H9 (cell line): Measurements from ENCODE around the gene TFF1. TPM values are rescaled to one million over a fixed set of nuclear protein-coding genes. Genes with fewer than 3 reads are reported as not detected.

Source experiments
- DNase-seq: peaks from one replicate; pipeline ENCODE4 v3.0.0-alpha.2; 2017
- H2AFZ ChIP-seq: one replicate; pipeline ENCODE4 v1.6.1; 2013; ENCODE audit warnings: mild to moderate bottlenecking, low read length, control low read depth, moderate library complexity
- H2AK5ac ChIP-seq: 2 replicates; pipeline ENCODE4 v1.6.1; 2013; ENCODE audit warnings: low read length, control low read depth, mixed read lengths; ENCODE audit not compliant: insufficient read length
- H2BK120ac ChIP-seq: one replicate; pipeline ENCODE4 v1.6.1; 2013; ENCODE audit warnings: low read depth, mild to moderate bottlenecking, low read length, control low read depth, inconsistent platforms; ENCODE audit not compliant: poor library complexity, severe bottlenecking
- H2BK12ac ChIP-seq: 2 replicates; pipeline ENCODE4 v1.6.1; 2013; ENCODE audit warnings: low read length, control low read depth, mixed read lengths, low read depth; ENCODE audit not compliant: insufficient read length
- H2BK15ac ChIP-seq: 2 replicates; pipeline ENCODE4 v1.6.1; 2013; ENCODE audit warnings: low read depth, low read length, control low read depth
- H2BK20ac ChIP-seq: one replicate; pipeline ENCODE4 v1.6.1; 2013; ENCODE audit warnings: low read depth, mild to moderate bottlenecking, low read length, control low read depth, inconsistent platforms; ENCODE audit not compliant: poor library complexity, severe bottlenecking
- H2BK5ac ChIP-seq: 2 replicates; pipeline ENCODE4 v1.6.1; 2013; ENCODE audit warnings: low read length, control low read depth, mixed read lengths; ENCODE audit not compliant: insufficient read length
- H3K14ac ChIP-seq: 2 replicates; pipeline ENCODE4 v1.6.1; 2013; ENCODE audit warnings: low read length, control low read depth; ENCODE audit not compliant: insufficient read depth
- H3K18ac ChIP-seq: 2 replicates; pipeline ENCODE4 v1.6.1; 2013; ENCODE audit warnings: low read depth, mild to moderate bottlenecking, mixed read lengths, low read length, control low read depth; ENCODE audit not compliant: insufficient read length
- H3K23ac ChIP-seq: 2 replicates; pipeline ENCODE4 v1.6.1; 2013; ENCODE audit warnings: low read length, control low read depth, mixed read lengths, low read depth; ENCODE audit not compliant: insufficient read length
- H3K23me2 ChIP-seq: 2 replicates; pipeline ENCODE4 v1.6.1; 2013; ENCODE audit warnings: low read depth, mild to moderate bottlenecking, mixed read lengths, low read length, control low read depth; ENCODE audit not compliant: insufficient read length, poor library complexity, severe bottlenecking
- H3K27ac ChIP-seq: 2 replicates; pipeline ENCODE4 v1.5.1; 2013; ENCODE audit warnings: low read length, control low read depth, mixed read lengths, low read depth; ENCODE audit not compliant: insufficient read length
- H3K27me3 ChIP-seq: 2 replicates; pipeline ENCODE4 v1.6.1; 2013; ENCODE audit warnings: low read length, control low read depth, inconsistent platforms; ENCODE audit not compliant: insufficient read depth
- H3K4ac ChIP-seq: 2 replicates; pipeline ENCODE4 v1.6.1; 2013; ENCODE audit warnings: low read depth, mild to moderate bottlenecking, control low read depth, inconsistent platforms, low read length, moderate library complexity
- H3K4me1 ChIP-seq: 2 replicates; pipeline ENCODE4 v1.6.1; 2013; ENCODE audit warnings: low read length, control low read depth, inconsistent platforms; ENCODE audit not compliant: insufficient read depth
- H3K4me2 ChIP-seq: 2 replicates; pipeline ENCODE4 v1.6.1; 2013; ENCODE audit warnings: low read length, control low read depth, mixed read lengths; ENCODE audit not compliant: insufficient read length, insufficient read depth
- H3K56ac ChIP-seq: 2 replicates; pipeline ENCODE4 v1.6.1; 2013; ENCODE audit warnings: low read depth, mild to moderate bottlenecking, mixed read lengths, low read length, control low read depth; ENCODE audit not compliant: insufficient read length
- H3K79me1 ChIP-seq: 2 replicates; pipeline ENCODE4 v1.6.1; 2013; ENCODE audit warnings: low read depth, mild to moderate bottlenecking, moderate library complexity, low read length, control low read depth, inconsistent platforms; ENCODE audit not compliant: insufficient read depth, poor library complexity, severe bottlenecking
- H3K79me2 ChIP-seq: 2 replicates; pipeline ENCODE4 v1.6.1; 2013; ENCODE audit warnings: low read length, control low read depth, inconsistent platforms; ENCODE audit not compliant: insufficient read depth
- H3K9ac ChIP-seq: 2 replicates; pipeline ENCODE4 v1.6.1; 2013; ENCODE audit warnings: low read length, control low read depth, mixed read lengths; ENCODE audit not compliant: insufficient read length; ENCODE audit errors: extremely low read depth
- H3K9me3 ChIP-seq: one replicate; pipeline ENCODE4 v1.6.1; 2013; ENCODE audit warnings: low read depth, low read length, inconsistent platforms; ENCODE audit not compliant: control insufficient read depth
- H3T11ph ChIP-seq: one replicate; pipeline ENCODE4 v1.6.1; 2013; ENCODE audit warnings: mild to moderate bottlenecking, low read length, control low read depth, inconsistent platforms
- H4K20me1 ChIP-seq: one replicate; pipeline ENCODE4 v1.6.1; 2013; ENCODE audit not compliant: control insufficient read depth, insufficient read length, insufficient read depth
- H4K5ac ChIP-seq: 2 replicates; pipeline ENCODE4 v1.6.1; 2013; ENCODE audit warnings: low read depth, mild to moderate bottlenecking, mixed read lengths, low read length, control low read depth; ENCODE audit not compliant: insufficient read length
- H4K8ac ChIP-seq: replicated peaks from 2 replicates; pipeline ENCODE4 v1.6.1; 2013; ENCODE audit warnings: low read length, control low read depth, mixed read lengths, low read depth; ENCODE audit not compliant: insufficient read length
- H4K91ac ChIP-seq: 2 replicates; pipeline ENCODE4 v1.6.1; 2013; ENCODE audit warnings: low read depth, mild to moderate bottlenecking, moderate library complexity, mixed read lengths, low read length, control low read depth; ENCODE audit not compliant: insufficient read length
- H3K27ac Mint-ChIP-seq, 3 experiments: 2 replicates in 2 of 3; 3 replicates in 1 of 3; pipeline ENCODE4 v1.8.0; 2020 to 2021; ENCODE audit warnings: mixed read lengths in 3 of 3, mild to moderate bottlenecking in 1 of 3, moderate library complexity in 1 of 3
- H3K27me3 Mint-ChIP-seq: 2 replicates; pipeline ENCODE4 v1.8.0; 2021; ENCODE audit warnings: low read depth, mild to moderate bottlenecking, moderate library complexity, mixed read lengths
- H3K36me3 Mint-ChIP-seq, 3 experiments: 2 replicates in 2 of 3; 3 replicates in 1 of 3; pipeline ENCODE4 v1.8.0; 2020 to 2021; ENCODE audit warnings: low read depth in 3 of 3, mixed read lengths in 3 of 3; ENCODE audit not compliant: insufficient read depth in 1 of 3
- H3K4me1 Mint-ChIP-seq, 2 experiments: 2 replicates each; pipeline ENCODE4 v1.8.0; 2020; ENCODE audit warnings: mixed read lengths in 2 of 2
- H3K4me3 Mint-ChIP-seq, 2 experiments: 2 replicates in 1 of 2; 3 replicates in 1 of 2; pipeline ENCODE4 v1.8.0; 2020 to 2021; ENCODE audit warnings: mild to moderate bottlenecking in 2 of 2, mixed read lengths in 2 of 2, moderate library complexity in 1 of 2
- H3K9me3 Mint-ChIP-seq, 2 experiments: 2 replicates in 1 of 2; 3 replicates in 1 of 2; pipeline ENCODE4 v1.8.0; 2020; ENCODE audit warnings: mild to moderate bottlenecking in 2 of 2, mixed read lengths in 2 of 2, moderate library complexity in 1 of 2
- WGBS: extraction: QIAGEN DNeasy Blood & Tissue Kit; methylation state at CpG from one replicate; pipeline ENCODE4 v1.1.7; 2013; ENCODE audit warnings: missing lambda C conversion rate, low lambda C conversion rate, mixed read lengths; ENCODE audit not compliant: insufficient read length; ENCODE audit errors: extremely low coverage; 5-methylcytosine and 5-hydroxymethylcytosine counted together
- total RNA-seq: library from RNA; stranded (reverse); gene quantifications from 2 replicates; pipeline ENCODE4 v1.2.1, GENCODE V29; 2021
- TF ChIP-seq, protein P1 (sequence below): fragments of 200-600 bp; sonication (generic); conservative IDR thresholded peaks from 3 replicates; pipeline ENCODE4 v1.8.0; 2021; ENCODE audit warnings: antibody characterized with exemption, mild to moderate bottlenecking

Gene TFF1
- total RNA-seq, 1 experiment from 2014 or later = not detected

DNA sequence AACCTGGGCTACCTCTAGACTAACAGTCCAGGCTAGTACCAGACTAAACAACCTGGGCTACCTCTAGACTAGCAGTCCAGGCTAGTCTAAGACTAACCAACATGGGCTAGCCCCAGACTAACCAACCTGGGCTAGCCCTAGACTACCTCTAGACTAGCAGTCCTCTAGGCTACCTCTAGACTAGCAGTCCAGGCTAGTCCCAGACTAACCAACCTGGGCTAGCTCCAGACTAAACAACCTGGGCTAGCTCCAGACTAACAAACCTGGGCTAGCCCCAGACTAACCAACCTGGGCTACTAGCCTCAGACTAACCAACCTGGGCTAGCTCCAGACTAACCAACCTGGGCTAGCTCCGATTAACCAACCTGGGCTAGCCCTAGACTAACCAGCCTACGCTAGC is 17.6 kb downstream of the TFF1 start:
- no peak for DNase-seq
- Histone ChIP-seq H3K9ac (no peak overlapping the region), H3K56ac (no peak overlapping the region), H3K23ac (no peak overlapping the region), H3K27ac (no peak overlapping the region), H2AFZ (no peak overlapping the region), H2BK20ac (no peak overlapping the region), H2BK5ac (no peak overlapping the region), H4K8ac (no peak overlapping the region), H3K4ac (no peak overlapping the region), H3K9me3 (no peaks in the 10 kb centered on the region), H3K4me2 (no peak overlapping the region), H2BK15ac (no peak overlapping the region), H3K79me2 (no peaks in the 10 kb centered on the region), H2BK120ac (no peak overlapping the region), H3T11ph (no peak overlapping the region), H4K5ac (no peak overlapping the region), H3K27me3 (no peaks in the 10 kb centered on the region), H3K18ac (no peak overlapping the region), H3K23me2 (no peaks in the 10 kb centered on the region), H4K91ac (no peak overlapping the region), H3K79me1 (no peaks in the 10 kb centered on the region), H4K20me1 (no peaks in the 10 kb centered on the region), H3K14ac (no peak overlapping the region), H3K4me1 (no peaks in the 10 kb centered on the region), H2AK5ac (no peak overlapping the region), H2BK12ac (no peak overlapping the region)
- peaks cover 4% of the 10 kb centered on the region for H3K27me3 Mint-ChIP-seq
- no peak overlapping the region for H3K4me3 Mint-ChIP-seq
- H3K9me3 Mint-ChIP-seq = no peaks in the 10 kb centered on the region; a peak in 3 of 5 replicates
- no CpG with 5 or more reads among the region's 2 CpGs for WGBS
- TF ChIP-seq, protein P1, sequence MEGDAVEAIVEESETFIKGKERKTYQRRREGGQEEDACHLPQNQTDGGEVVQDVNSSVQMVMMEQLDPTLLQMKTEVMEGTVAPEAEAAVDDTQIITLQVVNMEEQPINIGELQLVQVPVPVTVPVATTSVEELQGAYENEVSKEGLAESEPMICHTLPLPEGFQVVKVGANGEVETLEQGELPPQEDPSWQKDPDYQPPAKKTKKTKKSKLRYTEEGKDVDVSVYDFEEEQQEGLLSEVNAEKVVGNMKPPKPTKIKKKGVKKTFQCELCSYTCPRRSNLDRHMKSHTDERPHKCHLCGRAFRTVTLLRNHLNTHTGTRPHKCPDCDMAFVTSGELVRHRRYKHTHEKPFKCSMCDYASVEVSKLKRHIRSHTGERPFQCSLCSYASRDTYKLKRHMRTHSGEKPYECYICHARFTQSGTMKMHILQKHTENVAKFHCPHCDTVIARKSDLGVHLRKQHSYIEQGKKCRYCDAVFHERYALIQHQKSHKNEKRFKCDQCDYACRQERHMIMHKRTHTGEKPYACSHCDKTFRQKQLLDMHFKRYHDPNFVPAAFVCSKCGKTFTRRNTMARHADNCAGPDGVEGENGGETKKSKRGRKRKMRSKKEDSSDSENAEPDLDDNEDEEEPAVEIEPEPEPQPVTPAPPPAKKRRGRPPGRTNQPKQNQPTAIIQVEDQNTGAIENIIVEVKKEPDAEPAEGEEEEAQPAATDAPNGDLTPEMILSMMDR = no peak
- no peaks in the 10 kb centered on the region; a peak in 1 of 7 replicates for H3K36me3 Mint-ChIP-seq
- H3K27ac Mint-ChIP-seq = no peak overlapping the region
- peaks cover 5 to 6% of the 10 kb centered on the region in 2 experiments; a peak in 2 of 4 replicates for H3K4me1 Mint-ChIP-seq
